Measurements from ENCODE around the gene CLMP.
"Not testable (repeated sequence)": the region's sequence is repeated elsewhere in the genome, so short reads cannot be mapped to it uniquely, and the experiment has no call there.

DNA sequence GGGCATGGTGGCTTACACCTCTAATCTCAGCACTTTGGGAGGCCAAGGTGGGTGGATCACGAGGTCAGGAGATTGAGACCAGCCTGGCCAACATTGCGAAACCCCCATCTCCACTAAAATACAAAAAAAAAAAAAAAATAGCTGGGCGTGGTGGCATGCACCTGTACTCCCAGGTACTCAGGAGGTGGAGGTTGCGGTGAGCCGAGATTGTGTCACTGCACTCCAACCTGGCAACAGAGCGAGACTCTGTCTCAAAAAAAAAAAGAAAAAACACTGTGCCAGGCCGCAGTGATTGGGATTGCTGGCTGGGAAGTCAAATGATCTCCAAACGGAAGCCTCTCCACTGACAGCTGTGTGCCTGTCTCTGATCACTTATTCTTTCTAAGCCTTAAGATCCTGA, 104.9 kb downstream of the CLMP start:
- TF ChIP-seq, protein P1, sequence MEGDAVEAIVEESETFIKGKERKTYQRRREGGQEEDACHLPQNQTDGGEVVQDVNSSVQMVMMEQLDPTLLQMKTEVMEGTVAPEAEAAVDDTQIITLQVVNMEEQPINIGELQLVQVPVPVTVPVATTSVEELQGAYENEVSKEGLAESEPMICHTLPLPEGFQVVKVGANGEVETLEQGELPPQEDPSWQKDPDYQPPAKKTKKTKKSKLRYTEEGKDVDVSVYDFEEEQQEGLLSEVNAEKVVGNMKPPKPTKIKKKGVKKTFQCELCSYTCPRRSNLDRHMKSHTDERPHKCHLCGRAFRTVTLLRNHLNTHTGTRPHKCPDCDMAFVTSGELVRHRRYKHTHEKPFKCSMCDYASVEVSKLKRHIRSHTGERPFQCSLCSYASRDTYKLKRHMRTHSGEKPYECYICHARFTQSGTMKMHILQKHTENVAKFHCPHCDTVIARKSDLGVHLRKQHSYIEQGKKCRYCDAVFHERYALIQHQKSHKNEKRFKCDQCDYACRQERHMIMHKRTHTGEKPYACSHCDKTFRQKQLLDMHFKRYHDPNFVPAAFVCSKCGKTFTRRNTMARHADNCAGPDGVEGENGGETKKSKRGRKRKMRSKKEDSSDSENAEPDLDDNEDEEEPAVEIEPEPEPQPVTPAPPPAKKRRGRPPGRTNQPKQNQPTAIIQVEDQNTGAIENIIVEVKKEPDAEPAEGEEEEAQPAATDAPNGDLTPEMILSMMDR (IDR thresholded peaks at IDR 0.05; ENCODE audit: insufficient read depth, low read length) = not testable (repeated sequence)
- TF ChIP-seq POLR2AphosphoS5 (IDR thresholded peaks at IDR 0.05; ENCODE audit: low read depth) = not testable (repeated sequence)
- TF ChIP-seq, protein P2, sequence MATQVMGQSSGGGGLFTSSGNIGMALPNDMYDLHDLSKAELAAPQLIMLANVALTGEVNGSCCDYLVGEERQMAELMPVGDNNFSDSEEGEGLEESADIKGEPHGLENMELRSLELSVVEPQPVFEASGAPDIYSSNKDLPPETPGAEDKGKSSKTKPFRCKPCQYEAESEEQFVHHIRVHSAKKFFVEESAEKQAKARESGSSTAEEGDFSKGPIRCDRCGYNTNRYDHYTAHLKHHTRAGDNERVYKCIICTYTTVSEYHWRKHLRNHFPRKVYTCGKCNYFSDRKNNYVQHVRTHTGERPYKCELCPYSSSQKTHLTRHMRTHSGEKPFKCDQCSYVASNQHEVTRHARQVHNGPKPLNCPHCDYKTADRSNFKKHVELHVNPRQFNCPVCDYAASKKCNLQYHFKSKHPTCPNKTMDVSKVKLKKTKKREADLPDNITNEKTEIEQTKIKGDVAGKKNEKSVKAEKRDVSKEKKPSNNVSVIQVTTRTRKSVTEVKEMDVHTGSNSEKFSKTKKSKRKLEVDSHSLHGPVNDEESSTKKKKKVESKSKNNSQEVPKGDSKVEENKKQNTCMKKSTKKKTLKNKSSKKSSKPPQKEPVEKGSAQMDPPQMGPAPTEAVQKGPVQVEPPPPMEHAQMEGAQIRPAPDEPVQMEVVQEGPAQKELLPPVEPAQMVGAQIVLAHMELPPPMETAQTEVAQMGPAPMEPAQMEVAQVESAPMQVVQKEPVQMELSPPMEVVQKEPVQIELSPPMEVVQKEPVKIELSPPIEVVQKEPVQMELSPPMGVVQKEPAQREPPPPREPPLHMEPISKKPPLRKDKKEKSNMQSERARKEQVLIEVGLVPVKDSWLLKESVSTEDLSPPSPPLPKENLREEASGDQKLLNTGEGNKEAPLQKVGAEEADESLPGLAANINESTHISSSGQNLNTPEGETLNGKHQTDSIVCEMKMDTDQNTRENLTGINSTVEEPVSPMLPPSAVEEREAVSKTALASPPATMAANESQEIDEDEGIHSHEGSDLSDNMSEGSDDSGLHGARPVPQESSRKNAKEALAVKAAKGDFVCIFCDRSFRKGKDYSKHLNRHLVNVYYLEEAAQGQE (IDR thresholded peaks at IDR 0.05; ENCODE audit: insufficient replicate concordance, low read depth) = not testable (repeated sequence)
